B cell (primary cell): ENCODE measurements around the gene KRT84. TPM values are rescaled to one million over a fixed set of nuclear protein-coding genes. Genes with fewer than 3 reads are reported as not detected.

Experiments used
- ATAC-seq: fragments of 200-7000 bp; cut with Tn5 transposase; one replicate; pipeline ENCODE4 v1.10.0; 2021; ENCODE audit warnings: low read depth, mild to moderate bottlenecking, moderate number of reproducible peaks, moderate library complexity
- CTCF ChIA-PET: fragments of 350-600 bp; sonication (Branson Sonifier 250); formaldehyde crosslinking; loops from one replicate; lab custom pipeline; 2021; ENCODE audit warnings: antibody characterized with exemption, inconsistent platforms; lab: Charles Lee
- POLR2A ChIA-PET: fragments of 350-600 bp; sonication (Branson Sonifier 250); formaldehyde crosslinking; loops from one replicate; lab custom pipeline; 2021; ENCODE audit warnings: antibody characterized with exemption; lab: Charles Lee
- DNase-seq: peaks from one replicate; pipeline ENCODE4 v3.0.0; 2013
- H2AFZ ChIP-seq: 2 replicates; pipeline ENCODE4 v1.6.1; 2012; ENCODE audit warnings: mild to moderate bottlenecking, low read depth, low read length; ENCODE audit not compliant: insufficient read depth, poor library complexity, severe bottlenecking
- H3K27ac ChIP-seq, 2 donors: 1 replicate in 1 of 2; 2 replicates in 1 of 2; pipeline ENCODE4 v1.5.1; 2012 to 2013; ENCODE audit warnings: low read length in 2 of 2, mild to moderate bottlenecking in 2 of 2, moderate library complexity in 1 of 2
- H3K27me3 ChIP-seq, 4 experiments: fragments of 200-600 bp in 1 of 4; sonication (generic) in 1 of 4; replicated peaks in 1 of 4; 1 replicate in 2 of 4; 2 replicates in 2 of 4; pipeline versions ENCODE4 v1.6.1 to v1.7.0; 2013 to 2016; ENCODE audit warnings: low read length in 3 of 4, mild to moderate bottlenecking in 2 of 4, mixed read lengths in 1 of 4, moderate library complexity in 1 of 4; ENCODE audit not compliant: insufficient read depth in 4 of 4, control insufficient read depth in 3 of 4; ENCODE audit errors: control extremely low read depth in 1 of 4
- H3K36me3 ChIP-seq, 2 experiments: replicated peaks in 1 of 2; 1 replicate in 1 of 2; 2 replicates in 1 of 2; pipeline versions ENCODE4 v1.6.1 to v1.7.1; 2013; ENCODE audit warnings: low read length in 1 of 2; ENCODE audit not compliant: insufficient read depth in 2 of 2, control insufficient read depth in 1 of 2; ENCODE audit errors: control extremely low read depth in 1 of 2, extremely low read depth in 1 of 2
- H3K4me1 ChIP-seq, 2 donors: fragments of 200-600 bp in 1 of 2; sonication (generic) in 1 of 2; 1 replicate in 1 of 2; 2 replicates in 1 of 2; pipeline versions ENCODE4 v1.5.1 to v1.6.1; 2013 to 2017; ENCODE audit warnings: low read length in 2 of 2; ENCODE audit not compliant: control insufficient read depth in 2 of 2, insufficient read depth in 2 of 2
- H3K4me2 ChIP-seq: replicated peaks from 2 replicates; pipeline ENCODE3; 2012; ENCODE audit warnings: mild to moderate bottlenecking, low read depth, low read length; ENCODE audit not compliant: poor library complexity, severe bottlenecking
- H3K4me3 ChIP-seq, 5 experiments: fragments of 200-600 bp in 1 of 5; sonication (generic) in 1 of 5; 1 replicate in 3 of 5; 2 replicates in 2 of 5; pipeline versions ENCODE4 v1.5.1 to v1.7.0; 2011 to 2016; ENCODE audit warnings: low read length in 4 of 5, mild to moderate bottlenecking in 4 of 5, low read depth in 2 of 5, control low read depth in 1 of 5, moderate library complexity in 1 of 5; ENCODE audit not compliant: insufficient read depth in 1 of 5; ENCODE audit errors: control extremely low read depth in 1 of 5, extremely low read depth in 1 of 5
- H3K79me2 ChIP-seq: fragments of 200-600 bp; sonication (generic); one replicate; pipeline ENCODE4 v1.6.0; 2016; ENCODE audit warnings: low read length; ENCODE audit not compliant: control insufficient read depth, insufficient read depth
- H3K9ac ChIP-seq: fragments of 200-600 bp; sonication (generic); 2 replicates; pipeline ENCODE4 v1.6.1; 2017; ENCODE audit warnings: mild to moderate bottlenecking, low read length, moderate library complexity
- H3K9me3 ChIP-seq, 3 donors: one replicate each; pipeline versions ENCODE4 v1.6.1 to v1.7.1; 2013; ENCODE audit warnings: low read length in 2 of 3; ENCODE audit not compliant: control insufficient read depth in 2 of 3, insufficient read depth in 1 of 3; ENCODE audit errors: control extremely low read depth in 1 of 3
- H4K20me1 ChIP-seq: 2 replicates; pipeline ENCODE4 v1.6.0; 2012; ENCODE audit warnings: mild to moderate bottlenecking, low read length; ENCODE audit not compliant: insufficient read depth, control insufficient read depth, poor library complexity, severe bottlenecking
- H3K27ac Mint-ChIP-seq: one replicate; pipeline ENCODE4 v1.8.0; 2021; ENCODE audit warnings: mixed read lengths
- H3K27me3 Mint-ChIP-seq: one replicate; pipeline ENCODE4 v1.8.0; 2021; ENCODE audit warnings: mixed read lengths
- H3K4me1 Mint-ChIP-seq: one replicate; pipeline ENCODE4 v1.8.0; 2021; ENCODE audit warnings: mixed read lengths
- H3K4me3 Mint-ChIP-seq: one replicate; pipeline ENCODE4 v1.8.0; 2021; ENCODE audit warnings: mixed read lengths
- H3K9me3 Mint-ChIP-seq: one replicate; pipeline ENCODE4 v1.8.0; 2022; ENCODE audit warnings: mixed read lengths; ENCODE audit not compliant: insufficient read depth
- CTCF ChIP-seq: fragments of 200-600 bp; IDR thresholded peaks from one replicate; pipeline ENCODE4 v1.8.0; 2022; ENCODE audit warnings: antibody characterized with exemption, mild to moderate bottlenecking
- EZH2 ChIP-seq: IDR thresholded peaks from 2 replicates; pipeline ENCODE4 v1.6.1; 2012; ENCODE audit warnings: borderline replicate concordance, low read depth, mild to moderate bottlenecking, moderate library complexity, low read length; ENCODE audit not compliant: insufficient read depth, poor library complexity, severe bottlenecking
- WGBS: methylation state at CpG from one replicate; pipeline ENCODE4 v1.1.5; 2013; ENCODE audit warnings: missing lambda C conversion rate; ENCODE audit not compliant: insufficient coverage; 5-methylcytosine and 5-hydroxymethylcytosine counted together
- intact Hi-C: fragments of 100-400 bp; cut with micrococcal nuclease; formaldehyde crosslinking; loops from one replicate; pipeline ENCODE4 v1.10.0; 2022
- polyA plus RNA-seq: library from polyadenylated mRNA; depleted of rRNA; stranded (reverse); fragments of >200 nt; gene quantifications from 2 replicates; pipeline ENCODE4 v1.2.3, GENCODE V29; 2012
- total RNA-seq, 2 donors: library from RNA; stranded (reverse); fragments of 120-200 nt in 1 of 2; gene quantifications; 1 replicate in 1 of 2; 2 replicates in 1 of 2; pipeline versions ENCODE4 v1.2.3 to v1.2.4, GENCODE V29; 2013 to 2022

The KRT84 gene
- total and polyA plus RNA-seq, 2 donors (not counting 1 experiment from before 2014, with no cell fraction given) = not detected

- H4K20me1 ChIP-seq = no peaks in the 10 kb centered on the region
- POLR2A ChIA-PET = no interaction called here
- Mint-ChIP-seq H3K9me3 (peaks cover 4% of the 10 kb centered on the region), H3K4me3 (no peak overlapping the region), H3K4me1 (peaks cover 1% of the 10 kb centered on the region), H3K27ac (no peak overlapping the region), H3K27me3 (peaks cover 11% of the 10 kb centered on the region)
- H3K79me2 ChIP-seq = no peaks in the 10 kb centered on the region
- peaks cover 0 to 6% (median 1%) of the 10 kb centered on the region in 4 experiments for H3K27me3 ChIP-seq
- H3K4me3 ChIP-seq = no peak overlapping the region
- no peaks in the 10 kb centered on the region for H3K36me3 ChIP-seq
- WGBS = no CpG with 5 or more reads among the region's 1 CpG
- TF ChIP-seq EZH2 = no peak
- no peak for TF ChIP-seq CTCF
- H2AFZ ChIP-seq = no peak overlapping the region
- no peak overlapping the region for H3K27ac ChIP-seq
- no peak overlapping the region for H3K4me2 ChIP-seq
- no peak for ATAC-seq
- no peak for DNase-seq
- intact Hi-C loops = no loop called here
- H3K9ac ChIP-seq = no peak overlapping the region
- peaks cover 0 to 8% (median 0%) of the 10 kb centered on the region in 3 donors for H3K9me3 ChIP-seq
- CTCF ChIA-PET = no interaction called here
- H3K4me1 ChIP-seq = peaks cover 0 to 1% of the 10 kb centered on the region in 2 donors
Observed at GRCh38 chr12:52332381-52332780, 53.1 kb downstream of the KRT84 start.

GRCh38 chr12:52331833-52332232 is 53.6 kb downstream of the KRT84 start:
- TF ChIP-seq CTCF = no peak
- no peak for TF ChIP-seq EZH2
- Histone ChIP-seq H3K9ac (no peak overlapping the region), H3K27ac (no peak overlapping the region), H3K4me1 (peaks cover 0 to 3% of the 10 kb centered on the region in 2 donors), H3K9me3 (peaks cover 0 to 8% (median 0%) of the 10 kb centered on the region in 3 donors), H3K4me2 (no peak overlapping the region), H3K27me3 (peaks cover 0 to 6% (median 1%) of the 10 kb centered on the region in 4 experiments), H2AFZ (no peak overlapping the region), H3K4me3 (no peak overlapping the region), H4K20me1 (no peaks in the 10 kb centered on the region), H3K79me2 (no peaks in the 10 kb centered on the region), H3K36me3 (no peaks in the 10 kb centered on the region)
- Mint-ChIP-seq H3K27ac (no peak overlapping the region), H3K4me1 (peaks cover 4% of the 10 kb centered on the region), H3K4me3 (no peak overlapping the region), H3K27me3 (peaks cover 13% of the 10 kb centered on the region), H3K9me3 (peaks cover 4% of the 10 kb centered on the region)
- WGBS = 87% methylated on average over 3 of the region's 3 CpGs
- ChIA-PET POLR2A (no interaction called here), CTCF (no interaction called here)
- intact Hi-C loops = no loop called here
- no peak for ATAC-seq
- DNase-seq = no peak
